HG03025 (cell line): ENCODE measurements around the gene TAS1R2.
"Not testable (repeated sequence)": the region's sequence is repeated elsewhere in the genome, so short reads cannot be mapped to it uniquely, and the experiment has no call there.

ENCODE experiments used
- ATAC-seq: cut with Tn5 transposase; IDR thresholded peaks from one replicate; pipeline ENCODE4 v1.9.1; 2021; ENCODE audit warnings: mild to moderate bottlenecking, moderate library complexity; ENCODE audit not compliant: unreplicated experiment, low FRiP score

Gene TAS1R2

DNA sequence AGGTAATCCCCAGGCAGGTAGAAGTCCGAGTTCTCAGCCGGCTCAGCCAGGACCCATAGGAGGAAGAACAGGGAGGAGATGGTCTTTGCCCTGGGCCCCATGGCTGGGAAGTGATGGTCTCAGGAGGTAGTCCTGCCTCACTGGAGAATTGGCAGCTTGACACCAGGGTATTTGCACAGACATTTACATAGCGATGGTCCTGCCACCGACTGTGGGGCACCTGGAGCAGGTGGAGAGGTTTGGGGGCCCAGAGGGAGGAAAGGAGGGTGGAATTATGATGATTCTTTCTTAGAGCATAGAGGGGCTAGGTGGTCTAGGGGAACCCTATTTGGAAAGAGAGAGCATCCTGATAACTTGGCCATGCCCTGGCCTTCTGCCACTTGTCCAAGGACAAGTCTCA is at the start of gene TAS1R2:
Gene TAS1R2, minus strand, starts transcription at position 101 of the 400 bp plus-strand sequence. Its CDS starts 0 bp downstream, at position 101.
- ATAC-seq = no peak

GRCh38 chr1:18907917-18908845 is 48.7 kb upstream of the TAS1R2 start:
- no peak for ATAC-seq

- no peak for ATAC-seq
Measured at GRCh38 chr1:18907021-18907916, 47.8 kb upstream of the TAS1R2 start.

- ATAC-seq = no peak
Measured at GRCh38 chr1:18903291-18903756, 43.9 kb upstream of the TAS1R2 start.

DNA sequence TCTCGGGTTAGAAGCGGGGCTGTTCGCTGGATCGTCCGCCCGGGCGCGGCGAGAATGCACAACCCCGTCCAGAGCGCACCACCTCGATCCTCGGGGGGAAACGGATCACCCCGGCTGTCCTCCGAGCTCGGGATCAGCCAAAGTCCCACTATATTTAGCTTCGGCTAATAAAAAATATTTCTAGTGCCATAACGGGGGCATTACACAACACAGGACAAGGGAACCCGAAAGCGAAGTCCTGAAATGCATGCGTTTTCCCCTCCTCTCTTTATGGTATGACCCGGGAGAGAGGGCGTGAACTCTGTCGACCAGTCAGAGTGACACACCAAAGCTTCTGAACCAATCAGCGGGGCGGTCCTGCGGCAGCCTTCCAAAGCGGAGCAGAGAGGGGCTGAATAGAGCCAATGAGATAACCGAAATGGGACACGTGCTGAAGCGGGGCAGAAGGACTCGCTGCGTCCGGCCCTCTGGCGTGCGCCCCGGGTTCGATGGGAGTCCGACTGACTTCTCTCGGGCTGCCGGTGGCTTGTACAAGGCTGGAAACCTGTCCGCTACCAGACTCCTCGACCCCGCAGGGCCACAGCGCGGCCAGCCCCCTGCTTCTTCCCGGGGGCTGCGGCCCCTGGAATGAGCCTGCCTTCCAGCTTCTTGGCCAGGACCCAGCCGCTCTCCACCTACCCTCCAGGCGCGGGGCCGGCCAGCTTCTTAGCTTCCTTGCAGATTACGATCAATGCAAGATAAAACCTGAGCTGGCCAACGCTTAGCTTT is 43.2 kb upstream of the TAS1R2 start, which contains the start of gene ALDH4A1:
Gene ALDH4A1, minus strand, starts transcription at position 33 of the 768 bp plus-strand sequence. Its CDS starts 32 bp downstream, at position 1.
- peak; percentile 95 for ATAC-seq

GRCh38 chr1:18901952-18902522 is 42.6 kb upstream of the TAS1R2 start:
- ATAC-seq = no peak

- ATAC-seq = no peak
Measured at GRCh38 chr1:18901147-18901951, 41.9 kb upstream of the TAS1R2 start.

DNA sequence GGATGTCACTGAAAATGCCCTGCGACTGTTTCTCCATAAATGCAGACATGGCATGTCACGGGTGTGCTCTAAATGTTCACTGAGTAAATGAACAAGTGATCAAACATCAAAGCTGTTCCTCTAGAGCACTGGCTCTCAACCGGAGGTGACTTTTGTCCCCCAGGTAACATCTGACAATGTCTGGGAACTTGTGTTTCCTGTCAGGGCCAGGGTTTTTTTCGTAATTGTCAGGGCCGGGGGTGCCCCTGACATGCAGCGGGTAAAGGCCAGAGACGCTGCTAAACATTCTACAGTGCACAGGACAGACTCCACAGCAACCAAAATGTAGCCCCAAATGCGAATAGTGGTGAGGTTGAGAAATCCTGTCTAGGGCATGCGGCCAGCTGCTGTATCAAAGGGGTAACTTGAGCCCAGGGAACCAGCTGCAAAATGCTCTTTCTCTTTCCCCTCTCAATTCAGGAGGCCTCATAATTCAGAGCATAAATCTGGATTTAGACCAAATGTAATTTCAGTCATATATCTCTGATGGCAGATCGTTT is 40.9 kb upstream of the TAS1R2 start:
- ATAC-seq = no peak

- no peak for ATAC-seq
Measured at GRCh38 chr1:18899363-18900049, 40.0 kb upstream of the TAS1R2 start.

DNA sequence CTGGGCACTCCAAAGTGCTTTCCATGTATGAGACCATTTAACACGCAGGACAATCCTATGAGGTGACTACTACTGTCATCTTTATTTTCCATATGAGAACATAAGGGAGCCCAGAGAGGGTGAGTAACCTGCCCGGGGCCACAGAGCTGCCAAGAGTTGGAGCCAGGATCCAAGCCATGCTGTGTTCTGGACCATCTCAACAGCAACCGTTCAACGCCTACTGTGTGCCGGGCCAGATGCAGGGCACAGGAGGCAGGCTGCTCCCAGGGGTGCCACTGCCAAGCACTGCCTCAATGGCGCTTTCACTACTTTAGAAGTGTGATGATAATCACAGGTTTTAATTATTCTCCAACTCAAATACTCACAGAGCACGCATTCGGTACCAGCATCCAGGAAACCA is 39.1 kb upstream of the TAS1R2 start:
- ATAC-seq = no peak

DNA sequence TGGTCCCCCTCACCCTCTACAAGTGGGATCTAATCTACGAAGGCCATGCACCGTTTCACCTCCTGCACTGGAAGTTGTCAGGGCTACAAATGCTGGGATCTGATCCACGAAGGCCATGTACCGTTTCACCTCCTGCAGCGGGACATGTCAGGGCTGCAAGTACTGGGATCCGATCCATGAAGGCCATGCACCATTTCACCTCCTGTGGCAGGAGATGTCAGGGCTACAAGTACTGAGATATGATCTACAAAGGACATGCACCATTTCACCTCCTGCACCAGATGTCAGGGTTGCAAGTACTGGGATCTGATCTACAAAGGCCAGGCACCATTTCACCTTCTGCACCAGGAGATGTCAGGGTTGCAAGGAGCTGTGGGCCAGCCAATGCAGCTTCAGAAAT is 35.9 kb upstream of the TAS1R2 start:
- ATAC-seq = no peak

- no peak for ATAC-seq
Measured at GRCh38 chr1:18893120-18893519, 33.7 kb upstream of the TAS1R2 start.

- ATAC-seq = not testable (repeated sequence)
Measured at GRCh38 chr1:18891858-18892257, 32.4 kb upstream of the TAS1R2 start.

- ATAC-seq = no peak
Measured at GRCh38 chr1:18891426-18891780, 31.9 kb upstream of the TAS1R2 start.

DNA sequence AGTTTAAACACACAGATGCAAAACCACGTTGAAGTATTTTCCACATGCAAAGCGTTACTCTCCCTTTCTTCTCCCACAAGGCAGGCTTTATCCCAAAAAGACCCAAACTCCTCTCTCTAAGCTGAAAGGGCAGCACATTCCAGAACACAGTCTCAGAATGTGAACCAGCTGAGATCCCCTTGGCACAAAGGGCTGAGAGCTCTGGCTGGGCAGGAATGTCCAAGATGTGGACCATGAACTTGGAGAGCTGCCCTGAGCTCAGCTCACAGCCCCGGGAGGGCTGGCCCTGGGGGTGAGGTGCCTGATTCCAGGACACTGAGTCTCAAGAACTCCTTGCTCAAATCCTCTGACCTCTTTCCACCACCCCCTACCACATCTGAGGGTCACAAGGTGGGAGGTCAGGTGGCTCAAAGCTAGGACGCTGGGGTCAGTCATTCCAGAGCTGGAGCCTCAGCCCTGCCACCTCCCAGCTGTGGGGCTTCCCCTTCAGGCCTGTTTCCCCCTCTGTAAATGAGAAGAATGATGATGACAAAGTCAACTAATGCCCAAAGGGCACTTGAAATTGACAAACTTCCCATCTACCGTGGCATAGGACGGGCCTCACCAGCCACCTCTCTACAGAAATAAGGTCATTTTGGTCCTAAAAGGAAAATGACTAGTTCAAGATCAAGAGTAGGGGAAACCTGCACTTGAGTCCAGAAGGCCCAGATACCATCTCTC is 31.4 kb upstream of the TAS1R2 start:
- no peak for ATAC-seq

- no peak for ATAC-seq
Measured at GRCh38 chr1:18886003-18886335, 26.5 kb upstream of the TAS1R2 start.

GRCh38 chr1:18885311-18886002 is 26.0 kb upstream of the TAS1R2 start:
- no peak for ATAC-seq
